ENCODE measurements around the gene ASH1L.

ASH1L gene

DNA sequence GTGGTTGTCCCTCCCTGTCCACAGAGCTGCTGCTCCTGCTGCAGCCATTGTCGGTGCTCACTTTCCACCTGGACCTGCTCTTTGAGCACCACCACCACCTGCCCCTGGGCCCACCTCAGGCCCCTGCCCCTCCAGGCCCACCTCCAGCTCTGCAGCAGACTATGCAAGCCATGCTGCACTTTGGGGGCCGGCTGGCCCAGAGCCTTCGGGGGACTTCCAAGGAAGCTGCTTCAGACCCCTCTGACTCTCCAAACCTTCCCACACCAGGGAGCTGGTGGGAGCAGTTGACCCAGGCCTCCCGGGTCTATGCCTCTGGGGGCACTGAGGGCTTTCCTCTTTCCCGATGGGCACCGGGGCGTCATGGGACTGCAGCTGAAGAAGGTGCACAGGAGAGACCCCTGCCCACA is 236.0 kb downstream of the ASH1L start:
- no peaks in the 10 kb centered on the region for H3K9me3 Mint-ChIP-seq
- no peak overlapping the region for H3K4me3 Mint-ChIP-seq
- no peaks in the 10 kb centered on the region for H3K27me3 Mint-ChIP-seq (ENCODE audit: low read depth)
- peaks cover 7% of the 10 kb centered on the region for H3K4me1 Mint-ChIP-seq (ENCODE audit: low read depth)
- no peak overlapping the region for H3K27ac Mint-ChIP-seq
- H3K36me3 Mint-ChIP-seq (ENCODE audit: low read depth): peaks cover 8% of the 10 kb centered on the region

DNA sequence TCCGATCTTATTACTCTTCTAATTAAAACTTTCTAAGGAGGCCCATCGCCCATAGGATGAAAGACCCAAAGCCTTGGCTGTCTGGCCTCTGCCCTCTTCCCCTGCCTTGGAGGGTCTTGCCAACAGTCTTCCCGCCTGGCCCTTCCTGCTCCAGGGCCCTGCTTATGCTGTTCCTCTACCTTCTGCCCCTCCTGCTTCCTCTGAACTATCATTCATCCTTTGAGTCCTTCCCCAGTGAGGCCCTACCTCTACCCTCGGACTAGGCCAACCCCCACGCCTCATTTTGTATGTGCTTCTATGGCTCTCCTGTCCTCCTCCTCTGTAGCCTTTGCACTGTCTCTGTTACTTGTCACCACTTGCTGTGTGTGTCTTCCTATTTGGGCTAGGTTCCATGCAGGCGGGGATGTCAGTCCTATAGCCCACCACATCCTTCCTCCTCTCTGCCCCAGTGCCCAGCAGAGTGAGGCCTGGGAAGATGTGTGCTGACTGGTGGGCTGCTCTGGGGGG is 236.5 kb downstream of the ASH1L start:
- H3K27ac Mint-ChIP-seq: peak overlapping the region; percentile 5
- peak overlapping the region; percentile 61 for H3K4me3 Mint-ChIP-seq
- no peaks in the 10 kb centered on the region for H3K9me3 Mint-ChIP-seq
- H3K36me3 Mint-ChIP-seq (ENCODE audit: low read depth): peaks cover 6% of the 10 kb centered on the region
- H3K27me3 Mint-ChIP-seq (ENCODE audit: low read depth): no peaks in the 10 kb centered on the region
- peaks cover 9% of the 10 kb centered on the region for H3K4me1 Mint-ChIP-seq (ENCODE audit: low read depth)

DNA sequence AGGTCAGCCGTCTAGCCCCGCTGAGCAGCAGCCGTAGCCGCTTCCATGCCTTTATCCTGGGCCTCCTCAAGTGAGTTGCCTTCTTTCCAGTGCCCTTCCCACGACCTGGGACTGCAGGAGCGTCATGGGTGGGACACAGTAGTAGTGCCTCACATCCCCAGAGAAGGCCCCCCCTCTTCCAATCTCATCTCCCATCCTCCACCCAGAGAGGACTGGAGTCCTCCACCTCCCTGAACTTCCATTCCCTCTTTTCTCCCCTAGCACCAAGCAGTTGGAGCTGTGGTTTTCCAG is 237.1 kb downstream of the ASH1L start:
- Mint-ChIP-seq H3K27ac (peak overlapping the region; percentile 5), H3K27me3 (ENCODE audit: low read depth) (no peaks in the 10 kb centered on the region), H3K4me1 (ENCODE audit: low read depth) (peaks cover 14% of the 10 kb centered on the region), H3K4me3 (peak overlapping the region; percentile 61), H3K9me3 (no peaks in the 10 kb centered on the region), H3K36me3 (ENCODE audit: low read depth) (peaks cover 1% of the 10 kb centered on the region)

DNA sequence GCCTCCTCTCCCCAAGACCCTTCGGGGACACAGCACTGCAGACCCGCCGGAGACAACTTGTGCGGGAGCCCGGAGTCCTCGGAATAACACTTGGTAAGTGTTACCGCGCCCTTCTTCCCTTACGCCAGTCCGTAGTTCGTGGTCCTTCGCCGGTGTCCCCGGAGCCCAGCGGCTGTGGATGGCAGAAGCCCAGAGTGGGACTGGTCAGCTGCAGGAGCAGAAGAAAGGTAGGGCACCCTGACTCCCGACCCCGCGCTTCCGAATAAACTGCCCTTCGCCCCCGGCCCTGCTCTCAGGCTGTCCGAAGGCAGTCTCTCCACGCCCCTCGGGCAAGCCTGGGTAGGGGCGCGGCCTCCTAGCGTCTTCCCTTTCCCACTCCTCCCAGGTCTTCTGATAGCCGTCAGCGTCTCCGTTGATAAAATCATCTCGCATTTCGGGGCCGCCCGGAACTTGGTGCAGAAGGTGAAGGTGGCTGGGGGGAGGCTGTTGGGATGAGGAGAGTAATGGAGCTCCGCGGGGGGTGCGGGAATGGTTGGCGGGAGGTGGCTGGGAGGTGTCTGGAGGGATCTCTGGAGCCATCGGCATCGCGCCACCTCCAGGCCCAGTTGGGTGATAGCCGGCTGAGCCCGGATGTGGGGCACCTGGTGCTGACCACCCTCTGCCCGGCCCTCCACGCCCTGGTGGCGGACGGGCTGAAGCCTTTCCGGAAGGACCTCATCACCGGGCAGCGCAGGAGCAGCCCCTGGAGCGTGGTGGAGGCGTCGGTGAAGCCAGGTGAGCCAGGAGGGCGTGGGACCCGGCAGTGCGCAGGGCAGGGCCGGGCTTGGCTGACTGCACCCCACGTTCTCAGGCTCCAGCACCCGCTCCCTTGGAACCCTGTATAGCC is 237.6 kb downstream of the ASH1L start:
- Mint-ChIP-seq H3K27me3 (ENCODE audit: low read depth) (no peaks in the 10 kb centered on the region), H3K27ac (peak overlapping the region; percentile 18), H3K4me1 (ENCODE audit: low read depth) (peaks cover 20% of the 10 kb centered on the region), H3K36me3 (ENCODE audit: low read depth) (peaks cover 4% of the 10 kb centered on the region), H3K4me3 (peak overlapping the region; percentile 90), H3K9me3 (no peaks in the 10 kb centered on the region)

DNA sequence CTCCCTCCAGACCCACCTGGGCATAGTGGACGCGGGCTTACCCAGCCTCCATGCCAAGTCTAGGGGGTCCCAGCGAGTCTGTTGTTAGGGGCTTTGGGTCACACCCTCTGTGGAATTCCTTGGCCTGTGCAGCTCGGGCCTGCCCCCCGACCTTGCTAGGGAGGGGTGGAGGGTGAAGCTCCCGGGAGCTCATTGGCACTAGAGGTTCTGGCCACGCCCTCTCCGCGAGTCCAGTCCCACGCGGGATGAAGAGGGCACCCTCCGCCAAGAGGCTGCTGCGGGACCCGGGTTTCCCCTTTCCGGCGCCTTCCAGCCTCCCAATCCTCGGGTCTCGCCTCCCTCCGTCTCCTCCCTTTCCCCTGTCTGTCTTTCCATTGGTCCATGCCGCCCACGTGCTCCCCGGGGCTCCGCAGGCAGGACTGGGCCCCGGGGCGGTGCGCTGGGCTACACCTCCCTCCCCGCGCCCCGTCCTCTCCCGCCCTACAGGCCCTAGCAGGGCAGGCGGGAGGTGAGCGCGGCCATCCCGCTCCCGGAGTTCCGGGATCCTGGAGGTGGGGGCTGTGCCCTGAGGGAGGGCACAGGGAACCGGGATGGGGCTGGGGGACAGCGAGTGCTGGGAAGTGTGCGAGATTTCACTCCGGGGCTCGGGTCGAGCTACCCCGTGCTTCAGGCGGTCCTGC is 238.4 kb downstream of the ASH1L start:
- H3K27me3 Mint-ChIP-seq (ENCODE audit: low read depth): no peaks in the 10 kb centered on the region
- peak overlapping the region; percentile 85 for H3K27ac Mint-ChIP-seq
- peak overlapping the region; percentile 90 for H3K4me3 Mint-ChIP-seq
- peaks cover 24% of the 10 kb centered on the region for H3K4me1 Mint-ChIP-seq (ENCODE audit: low read depth)
- H3K36me3 Mint-ChIP-seq (ENCODE audit: low read depth): peaks cover 7% of the 10 kb centered on the region
- no peaks in the 10 kb centered on the region for H3K9me3 Mint-ChIP-seq

DNA sequence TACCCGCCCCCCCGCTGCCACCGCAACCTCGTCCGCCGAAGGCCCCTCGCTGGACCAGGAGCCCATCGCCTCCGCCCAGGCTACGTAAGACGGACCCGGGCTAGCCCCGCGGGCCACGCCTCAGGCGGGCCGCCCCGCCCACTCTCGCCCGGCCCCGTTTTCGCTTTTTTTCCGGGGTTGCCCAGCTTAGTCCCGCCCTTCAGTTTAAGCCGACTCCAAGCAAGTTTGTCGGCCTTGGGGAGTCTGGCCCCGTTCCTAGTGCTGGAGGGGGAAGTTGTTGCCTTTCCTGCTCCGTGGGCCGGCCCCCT is 238.9 kb downstream of the ASH1L start:
- H3K27me3 Mint-ChIP-seq (ENCODE audit: low read depth): no peaks in the 10 kb centered on the region
- peak overlapping the region; percentile 90 for H3K4me3 Mint-ChIP-seq
- H3K9me3 Mint-ChIP-seq: no peaks in the 10 kb centered on the region
- peaks cover 11% of the 10 kb centered on the region for H3K36me3 Mint-ChIP-seq (ENCODE audit: low read depth)
- peaks cover 27% of the 10 kb centered on the region for H3K4me1 Mint-ChIP-seq (ENCODE audit: low read depth)
- H3K27ac Mint-ChIP-seq: peak overlapping the region; percentile 85

DNA sequence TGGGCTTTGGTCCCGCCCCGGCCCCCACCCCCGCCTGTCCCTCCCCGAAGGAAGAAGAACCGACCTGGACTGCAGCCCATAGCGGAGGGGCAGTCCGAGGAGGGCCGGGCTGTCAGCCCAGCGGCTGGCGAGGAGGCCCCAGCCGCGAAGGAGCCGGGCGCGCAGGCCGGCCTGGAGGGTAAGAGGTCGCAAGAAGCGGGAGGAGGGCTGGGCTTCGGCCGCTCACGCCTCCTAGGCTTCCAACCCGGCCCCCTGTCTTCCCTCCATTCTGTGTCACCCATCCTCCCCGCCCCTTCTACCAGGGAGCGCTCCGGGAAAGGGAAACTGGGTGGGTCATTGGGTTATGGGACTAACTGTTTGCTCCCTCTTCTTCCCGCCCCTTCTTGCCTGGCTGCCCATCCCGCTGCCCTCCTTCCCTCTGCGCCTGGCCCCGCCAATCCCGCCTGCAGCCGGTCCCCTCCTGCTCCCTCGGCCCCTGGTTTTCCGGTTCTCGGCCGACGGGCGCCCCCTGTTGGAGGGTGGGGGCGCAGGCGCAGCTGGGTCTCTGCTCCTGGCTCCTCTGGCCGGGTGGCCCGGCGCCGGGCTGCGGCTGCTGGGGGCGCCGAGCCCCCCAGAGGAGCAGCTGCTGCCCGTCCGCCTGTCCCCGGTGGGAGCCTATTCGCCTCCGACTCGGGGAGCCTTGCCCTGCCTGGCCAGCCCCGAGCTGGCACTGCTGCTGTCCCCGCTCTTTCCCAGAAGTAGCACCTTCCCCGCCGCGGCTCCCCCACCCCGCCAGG is 239.5 kb downstream of the ASH1L start:
- H3K4me3 Mint-ChIP-seq: peak overlapping the region; percentile 90
- no peaks in the 10 kb centered on the region for H3K27me3 Mint-ChIP-seq (ENCODE audit: low read depth)
- no peaks in the 10 kb centered on the region for H3K9me3 Mint-ChIP-seq
- H3K27ac Mint-ChIP-seq: no peak overlapping the region
- H3K36me3 Mint-ChIP-seq (ENCODE audit: low read depth): peaks cover 13% of the 10 kb centered on the region
- peaks cover 27% of the 10 kb centered on the region for H3K4me1 Mint-ChIP-seq (ENCODE audit: low read depth)

DNA sequence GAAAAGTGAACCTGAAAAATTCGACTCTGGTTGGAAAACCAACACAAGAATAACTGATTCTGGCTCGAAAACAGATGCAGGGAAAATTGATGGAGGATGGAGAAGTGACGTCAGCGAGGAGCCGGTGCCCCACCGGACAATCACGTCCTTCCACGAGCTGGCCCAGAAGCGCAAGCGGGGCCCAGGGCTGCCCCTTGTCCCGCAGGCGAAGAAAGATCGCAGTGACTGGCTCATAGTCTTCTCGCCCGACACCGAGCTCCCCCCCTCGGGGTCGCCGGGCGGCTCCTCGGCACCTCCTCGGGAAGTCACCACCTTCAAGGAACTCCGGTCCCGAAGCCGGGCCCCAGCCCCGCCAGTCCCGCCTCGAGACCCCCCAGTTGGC is 240.0 kb downstream of the ASH1L start:
- H3K4me3 Mint-ChIP-seq: peak overlapping the region; percentile 59
- H3K27ac Mint-ChIP-seq: no peak overlapping the region
- no peaks in the 10 kb centered on the region for H3K9me3 Mint-ChIP-seq
- H3K4me1 Mint-ChIP-seq (ENCODE audit: low read depth): peaks cover 27% of the 10 kb centered on the region
- peaks cover 17% of the 10 kb centered on the region for H3K36me3 Mint-ChIP-seq (ENCODE audit: low read depth)
- H3K27me3 Mint-ChIP-seq (ENCODE audit: low read depth): no peaks in the 10 kb centered on the region

DNA sequence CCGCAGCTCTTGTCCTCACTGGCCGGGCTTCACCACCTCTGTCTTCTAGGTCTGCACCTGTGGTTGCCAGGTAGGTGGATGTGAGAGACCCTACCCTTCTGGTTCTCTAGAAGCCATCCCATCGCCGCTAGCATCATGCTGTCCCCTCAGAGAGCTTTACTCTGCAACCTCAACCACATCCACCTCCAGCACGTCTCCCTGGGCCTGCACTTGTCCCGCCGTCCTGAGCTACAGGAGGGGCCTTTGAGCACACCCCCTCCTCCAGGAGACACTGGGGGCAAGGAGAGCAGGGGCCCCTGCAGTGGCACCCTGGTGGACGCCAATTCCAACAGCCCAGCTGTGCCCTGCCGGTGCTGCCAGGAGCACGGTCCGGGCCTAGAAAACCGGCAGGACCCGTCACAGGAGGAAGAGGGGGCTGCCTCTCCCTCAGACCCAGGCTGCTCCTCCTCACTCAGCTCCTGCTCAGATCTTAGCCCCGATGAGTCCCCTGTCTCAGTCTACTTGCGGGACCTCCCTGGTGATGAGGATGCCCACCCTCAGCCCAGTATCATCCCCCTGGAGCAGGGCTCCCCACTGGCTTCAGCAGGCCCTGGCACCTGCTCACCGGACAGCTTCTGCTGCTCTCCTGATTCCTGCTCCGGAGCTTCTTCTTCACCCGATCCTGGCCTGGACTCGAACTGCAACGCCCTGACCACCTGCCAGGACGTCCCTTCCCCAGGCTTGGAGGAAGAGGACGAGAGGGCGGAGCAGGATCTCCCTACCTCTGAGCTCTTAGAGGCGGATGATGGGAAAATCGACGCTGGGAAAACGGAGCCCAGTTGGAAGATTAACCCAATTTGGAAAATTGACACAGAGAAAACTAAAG is 240.7 kb downstream of the ASH1L start:
- peaks cover 30% of the 10 kb centered on the region for H3K4me1 Mint-ChIP-seq (ENCODE audit: low read depth)
- H3K4me3 Mint-ChIP-seq: peak overlapping the region; percentile 59
- no peaks in the 10 kb centered on the region for H3K9me3 Mint-ChIP-seq
- H3K27me3 Mint-ChIP-seq (ENCODE audit: low read depth): no peaks in the 10 kb centered on the region
- H3K27ac Mint-ChIP-seq: peak overlapping the region; percentile 36
- H3K36me3 Mint-ChIP-seq (ENCODE audit: low read depth): peaks cover 17% of the 10 kb centered on the region

DNA sequence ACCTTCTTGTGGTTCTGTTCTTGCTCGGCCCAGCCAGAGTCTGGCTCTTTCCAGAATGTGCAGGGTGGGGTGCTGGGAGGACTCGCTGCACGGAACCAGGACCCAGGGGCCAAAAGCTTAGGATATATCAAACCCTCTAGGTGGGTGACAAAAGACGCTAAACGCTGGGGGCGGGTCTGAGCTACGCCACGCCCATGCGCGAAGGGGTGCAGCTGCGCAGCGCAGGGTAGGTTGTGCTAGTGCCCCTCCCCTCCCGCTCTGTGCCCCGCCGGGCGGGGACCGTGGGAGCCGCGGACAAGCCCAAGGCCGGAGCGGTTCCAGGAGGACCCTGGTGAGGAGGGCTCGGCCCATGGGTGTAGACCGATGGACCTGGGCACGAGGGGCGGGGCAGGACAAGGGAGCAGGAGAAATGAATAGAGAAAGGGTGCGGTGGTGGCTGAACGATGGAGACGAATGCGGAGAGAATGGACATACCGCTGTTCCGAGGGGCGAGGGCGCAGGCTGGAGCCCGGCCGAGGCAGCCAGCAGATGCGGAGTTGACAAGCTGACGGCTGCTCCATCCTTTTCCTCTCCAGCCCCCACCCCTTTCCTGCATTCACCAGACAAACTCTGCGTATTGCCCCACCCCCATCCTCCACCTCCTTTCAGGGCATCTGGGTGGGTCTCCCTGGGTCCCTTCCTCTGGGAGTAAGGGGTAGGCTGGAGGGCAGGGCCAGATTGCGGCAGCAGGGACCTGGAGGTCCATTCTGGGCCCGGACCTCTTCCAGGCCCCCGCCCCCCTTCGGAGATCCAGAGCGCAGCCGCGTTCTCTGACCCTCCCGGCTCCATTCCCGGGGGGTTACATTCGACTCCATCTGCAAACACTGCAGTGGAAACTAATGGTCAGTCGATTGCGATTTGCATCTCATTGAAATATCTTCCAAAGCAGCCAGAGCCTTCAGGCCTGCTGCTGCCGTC is 241.7 kb downstream of the ASH1L start, which contains the start of gene RUSC1:
Gene RUSC1, plus strand, starts transcription at position 234 of the 957 bp plus-strand sequence. CDS start 880 bp downstream, outside the sequence.
- peaks cover 30% of the 10 kb centered on the region for H3K4me1 Mint-ChIP-seq (ENCODE audit: low read depth)
- no peaks in the 10 kb centered on the region for H3K27me3 Mint-ChIP-seq (ENCODE audit: low read depth)
- no peaks in the 10 kb centered on the region for H3K9me3 Mint-ChIP-seq
- H3K36me3 Mint-ChIP-seq (ENCODE audit: low read depth): peaks cover 17% of the 10 kb centered on the region
- H3K27ac Mint-ChIP-seq: peak within 1 kb of the TSS; percentile 36
- peak within 1 kb of the TSS; percentile 58 for H3K4me3 Mint-ChIP-seq

DNA sequence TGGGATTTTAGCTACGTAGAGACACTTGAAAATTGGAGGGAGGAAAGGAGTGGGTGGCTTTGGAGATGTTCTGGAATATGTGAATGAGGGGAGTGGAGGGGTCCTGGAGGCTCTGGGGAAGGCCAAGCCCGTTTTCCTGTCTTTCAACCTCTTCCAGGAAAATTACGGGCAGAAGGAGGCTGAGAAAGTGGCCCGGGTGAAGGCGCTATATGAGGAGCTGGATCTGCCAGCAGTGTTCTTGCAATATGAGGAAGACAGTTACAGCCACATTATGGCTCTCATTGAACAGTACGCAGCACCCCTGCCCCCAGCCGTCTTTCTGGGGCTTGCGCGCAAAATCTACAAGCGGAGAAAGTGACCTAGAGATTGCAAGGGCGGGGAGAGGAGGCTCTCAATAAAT is 242.4 kb downstream of the ASH1L start:
- no peaks in the 10 kb centered on the region for H3K27me3 Mint-ChIP-seq (ENCODE audit: low read depth)

DNA sequence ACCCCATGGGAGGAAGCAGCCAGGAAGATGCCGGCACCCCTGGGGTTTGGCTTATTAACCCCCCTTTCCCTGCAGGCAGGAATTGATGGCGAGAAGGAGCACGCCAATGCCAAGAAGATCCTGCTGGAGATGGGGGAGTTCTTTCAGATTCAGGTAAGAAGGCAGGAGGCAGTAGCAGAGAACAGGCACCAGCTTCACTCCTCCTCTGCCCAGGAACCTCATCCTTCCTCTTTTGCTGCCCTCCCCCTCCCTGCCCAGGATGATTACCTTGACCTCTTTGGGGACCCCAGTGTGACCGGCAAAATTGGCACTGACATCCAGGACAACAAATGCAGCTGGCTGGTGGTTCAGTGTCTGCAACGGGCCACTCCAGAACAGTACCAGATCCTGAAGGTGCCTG is 243.1 kb downstream of the ASH1L start:
- Mint-ChIP-seq H3K27me3 (ENCODE audit: low read depth) (no peaks in the 10 kb centered on the region), H3K36me3 (ENCODE audit: low read depth) (peaks cover 19% of the 10 kb centered on the region), H3K27ac (no peak overlapping the region), H3K4me3 (no peak overlapping the region), H3K4me1 (ENCODE audit: low read depth) (peaks cover 26% of the 10 kb centered on the region), H3K9me3 (no peaks in the 10 kb centered on the region)

More for the DNA sequence above, 242.4 kb downstream of the ASH1L start:
- peak overlapping the region; percentile 9 for H3K27ac Mint-ChIP-seq
- H3K4me1 Mint-ChIP-seq (ENCODE audit: low read depth): peaks cover 26% of the 10 kb centered on the region
- peaks cover 17% of the 10 kb centered on the region for H3K36me3 Mint-ChIP-seq (ENCODE audit: low read depth)
- H3K4me3 Mint-ChIP-seq: peak overlapping the region; percentile 15
- H3K9me3 Mint-ChIP-seq: no peaks in the 10 kb centered on the region

DNA sequence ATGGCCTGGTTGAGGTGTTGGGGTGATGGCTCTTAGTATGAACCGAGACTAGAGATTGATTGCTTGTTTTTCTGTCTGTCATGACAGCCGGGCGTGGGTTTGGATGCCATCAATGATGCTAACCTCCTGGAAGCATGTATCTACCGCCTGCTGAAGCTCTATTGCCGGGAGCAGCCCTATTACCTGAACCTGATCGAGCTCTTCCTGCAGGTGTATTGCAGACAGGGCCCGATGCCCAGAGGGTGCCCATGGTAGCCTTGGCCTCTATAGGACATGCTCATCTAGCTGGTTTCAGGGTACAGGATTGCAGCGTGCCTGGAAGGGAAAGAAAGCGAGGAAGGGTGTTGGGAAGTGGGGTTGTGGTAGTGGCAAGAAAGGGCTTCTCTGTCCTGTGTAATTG is 244.5 kb downstream of the ASH1L start:
- H3K4me1 Mint-ChIP-seq (ENCODE audit: low read depth): peaks cover 31% of the 10 kb centered on the region
- no peaks in the 10 kb centered on the region for H3K9me3 Mint-ChIP-seq
- no peak overlapping the region for H3K4me3 Mint-ChIP-seq
- H3K36me3 Mint-ChIP-seq (ENCODE audit: low read depth): peaks cover 25% of the 10 kb centered on the region
- no peak overlapping the region for H3K27ac Mint-ChIP-seq
- H3K27me3 Mint-ChIP-seq (ENCODE audit: low read depth): no peaks in the 10 kb centered on the region
